ENCODE results near the gene INPP5F. TPM values are rescaled to one million over a fixed set of nuclear protein-coding genes. Genes with fewer than 3 reads are reported as not detected.

The INPP5F gene, protein sequence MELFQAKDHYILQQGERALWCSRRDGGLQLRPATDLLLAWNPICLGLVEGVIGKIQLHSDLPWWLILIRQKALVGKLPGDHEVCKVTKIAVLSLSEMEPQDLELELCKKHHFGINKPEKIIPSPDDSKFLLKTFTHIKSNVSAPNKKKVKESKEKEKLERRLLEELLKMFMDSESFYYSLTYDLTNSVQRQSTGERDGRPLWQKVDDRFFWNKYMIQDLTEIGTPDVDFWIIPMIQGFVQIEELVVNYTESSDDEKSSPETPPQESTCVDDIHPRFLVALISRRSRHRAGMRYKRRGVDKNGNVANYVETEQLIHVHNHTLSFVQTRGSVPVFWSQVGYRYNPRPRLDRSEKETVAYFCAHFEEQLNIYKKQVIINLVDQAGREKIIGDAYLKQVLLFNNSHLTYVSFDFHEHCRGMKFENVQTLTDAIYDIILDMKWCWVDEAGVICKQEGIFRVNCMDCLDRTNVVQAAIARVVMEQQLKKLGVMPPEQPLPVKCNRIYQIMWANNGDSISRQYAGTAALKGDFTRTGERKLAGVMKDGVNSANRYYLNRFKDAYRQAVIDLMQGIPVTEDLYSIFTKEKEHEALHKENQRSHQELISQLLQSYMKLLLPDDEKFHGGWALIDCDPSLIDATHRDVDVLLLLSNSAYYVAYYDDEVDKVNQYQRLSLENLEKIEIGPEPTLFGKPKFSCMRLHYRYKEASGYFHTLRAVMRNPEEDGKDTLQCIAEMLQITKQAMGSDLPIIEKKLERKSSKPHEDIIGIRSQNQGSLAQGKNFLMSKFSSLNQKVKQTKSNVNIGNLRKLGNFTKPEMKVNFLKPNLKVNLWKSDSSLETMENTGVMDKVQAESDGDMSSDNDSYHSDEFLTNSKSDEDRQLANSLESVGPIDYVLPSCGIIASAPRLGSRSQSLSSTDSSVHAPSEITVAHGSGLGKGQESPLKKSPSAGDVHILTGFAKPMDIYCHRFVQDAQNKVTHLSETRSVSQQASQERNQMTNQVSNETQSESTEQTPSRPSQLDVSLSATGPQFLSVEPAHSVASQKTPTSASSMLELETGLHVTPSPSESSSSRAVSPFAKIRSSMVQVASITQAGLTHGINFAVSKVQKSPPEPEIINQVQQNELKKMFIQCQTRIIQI
- 22.6 and 24.9 TPM in 2 replicates for total RNA-seq

DNA sequence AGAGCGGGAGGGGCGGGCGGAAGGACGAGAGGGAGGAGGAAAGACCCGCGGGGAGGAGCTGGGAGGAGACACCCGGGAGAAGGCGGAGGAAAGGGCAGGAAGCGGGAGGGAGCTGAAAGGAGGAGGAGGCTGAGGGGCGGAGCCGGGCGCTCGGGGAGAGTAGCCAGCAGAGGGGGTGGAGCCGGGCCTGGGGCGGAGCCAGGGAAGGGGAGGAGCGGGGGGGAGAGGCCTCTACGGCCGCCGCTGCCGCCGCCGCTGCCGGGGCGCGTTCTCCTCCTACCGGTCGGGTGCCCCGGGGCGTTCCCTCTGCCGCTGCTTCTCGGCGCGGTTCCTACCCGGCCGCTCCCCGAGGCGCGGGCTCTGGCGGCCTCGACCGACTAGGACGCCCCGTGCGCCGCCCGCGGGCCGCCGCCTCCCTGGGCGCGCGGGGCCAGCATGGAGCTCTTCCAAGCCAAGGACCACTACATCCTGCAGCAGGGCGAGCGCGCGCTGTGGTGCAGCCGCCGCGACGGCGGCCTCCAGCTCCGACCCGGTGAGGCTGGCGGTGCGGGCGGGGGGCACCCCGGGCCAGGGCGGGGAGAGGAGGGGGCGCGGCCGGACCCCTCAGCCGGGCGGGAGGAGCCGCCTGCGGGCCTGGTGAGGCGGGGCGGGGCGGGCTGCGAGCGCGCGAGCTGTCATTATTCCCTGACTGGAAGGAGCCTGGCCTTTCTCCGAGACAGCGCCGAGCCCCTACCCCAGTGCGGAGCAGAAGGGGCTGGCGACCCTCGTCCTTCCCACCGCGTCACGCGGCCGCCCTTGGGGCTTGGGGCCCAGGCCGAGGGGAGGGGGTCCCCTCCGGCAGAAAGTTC is at the start of gene INPP5F:
Gene INPP5F (plus strand): TSS at position 223 of the 848 bp plus-strand sequence. CDS start 213 bp downstream, at position 436.

DNA sequence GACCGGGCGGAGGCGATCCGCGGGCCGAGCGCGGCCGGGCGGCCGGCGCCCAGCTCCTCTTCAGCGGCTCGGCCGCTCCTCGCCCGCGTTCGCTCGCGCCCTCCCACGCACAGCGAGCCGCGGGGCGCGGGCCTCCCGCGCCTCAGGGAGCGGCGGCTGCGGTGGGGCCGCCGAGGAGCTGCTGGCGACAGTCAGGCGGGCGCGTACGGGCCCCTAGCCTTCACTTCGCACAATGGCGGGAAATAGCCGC is 146.7 kb downstream of the INPP5F start, which contains the start of gene MCMBP:
Gene MCMBP (minus strand): TSS at position 234 of the 250 bp plus-strand sequence. CDS start 259 bp downstream, outside the sequence.

Small RNA genes within 50 kb of the gene (small RNA-seq; reads per million reads assigned to genes)
- gene RN7SL846P, result not detected

Other genes starting within 250 kb of the INPP5F start
- 25.0 and 35.8 TPM in 2 replicates for gene RGS10, start 183.3 kb upstream of the INPP5F start, total RNA-seq
- gene TIAL1, start 129.1 kb upstream of the INPP5F start, total RNA-seq, result 52.9 and 62.6 TPM in 2 replicates
- gene BAG3, start 74.7 kb upstream of the INPP5F start, total RNA-seq, result 20.8 and 30.0 TPM in 2 replicates
- gene MCMBP, start 146.8 kb downstream of the INPP5F start, total RNA-seq, result 44.6 and 52.6 TPM in 2 replicates
- gene SEC23IP, start 166.7 kb downstream of the INPP5F start, total RNA-seq, result 37.5 and 41.2 TPM in 2 replicates